GM23248 (cell line): ENCODE measurements around the gene SEMA7A.

Experiments used
- EZH2 ChIP-seq: fragments of 200-600 bp; sonication (generic); IDR thresholded peaks from 2 replicates; pipeline ENCODE4 v1.6.1; 2018; ENCODE audit warnings: antibody characterized with exemption, mild to moderate bottlenecking; ENCODE audit not compliant: insufficient read depth, poor library complexity, severe bottlenecking
- EZH2phosphoT487 ChIP-seq: fragments of 200-600 bp; sonication (generic); IDR thresholded peaks from 2 replicates; pipeline ENCODE4 v1.6.1; 2018; ENCODE audit warnings: antibody characterized with exemption, moderate library complexity, mild to moderate bottlenecking, low read depth; ENCODE audit not compliant: insufficient read depth

- TF ChIP-seq EZH2 (no peak), EZH2phosphoT487 (no peak)
Observed at GRCh38 chr15:74443100-74443909, 9.5 kb upstream of the SEMA7A start.
